Iris pigment epithelial cell (primary cell): ENCODE measurements around the gene IQCH.
A peak's percentile ranks its signal among the peaks of the same experiment; 100 is the strongest.

ENCODE experiments used
- DNase-seq: peaks from one replicate; pipeline ENCODE4 v3.0.0-alpha.2; 2011; ENCODE audit warnings: low read depth

IQCH gene

GRCh38 chr15:67533873-67534272, 279.3 kb downstream of the IQCH start:
- no peak for DNase-seq

- DNase-seq = no peak
These were observed 279.8 kb downstream of the IQCH start for GRCh38 chr15:67534360-67534759.

- no peak for DNase-seq
These were observed 283.2 kb downstream of the IQCH start for GRCh38 chr15:67537771-67538170.

GRCh38 chr15:67542420-67543347, 288.1 kb downstream of the IQCH start, which contains the start of gene MAP2K5:
Gene MAP2K5 (plus strand): TSS chr15:67542703. CDS start chr15:67543336, 633 bp downstream.
- DNase-seq = peak; percentile 64

- no peak for DNase-seq
These were observed 288.7 kb downstream of the IQCH start for GRCh38 chr15:67543348-67543718.

- no peak for DNase-seq
These were observed 289.9 kb downstream of the IQCH start for GRCh38 chr15:67544475-67544874.

GRCh38 chr15:67545864-67546263, 291.3 kb downstream of the IQCH start:
- no peak for DNase-seq

GRCh38 chr15:67547064-67547463, 292.5 kb downstream of the IQCH start:
- DNase-seq = no peak

- DNase-seq = no peak
These were observed 293.2 kb downstream of the IQCH start for GRCh38 chr15:67547836-67548235.

GRCh38 chr15:67548236-67548852, 293.8 kb downstream of the IQCH start:
- peak; percentile 76 for DNase-seq

GRCh38 chr15:67548862-67549651, 294.5 kb downstream of the IQCH start:
- DNase-seq = no peak

- DNase-seq = no peak
These were observed 295.1 kb downstream of the IQCH start for GRCh38 chr15:67549736-67550135.

GRCh38 chr15:67550522-67550921, 295.9 kb downstream of the IQCH start:
- peak; percentile 54 for DNase-seq

- DNase-seq = no peak
These were observed 296.7 kb downstream of the IQCH start for GRCh38 chr15:67551207-67551743.
